NCI-H187 (cell line): ENCODE data around the gene TRIM63.
A peak's percentile ranks its signal among the peaks of the same experiment; 100 is the strongest.
"Not testable (repeated sequence)": the region's sequence is repeated elsewhere in the genome, so short reads cannot be mapped to it uniquely, and the experiment has no call there.

Source experiments
- DNase-seq, 2 experiments: peaks; one replicate each; lab custom pipeline; 2025; lab: John Stamatoyannopoulos, UW

TRIM63 gene

GRCh38 chr1:26067432-26067911 lies at the start of gene TRIM63:
TRIM63 (minus strand) TSS chr1:26067630; CDS start chr1:26067494, 136 bp downstream.
- no peak for DNase-seq

- DNase-seq, result no peak
Observed at GRCh38 chr1:26114165-26114927, 46.9 kb upstream of the TRIM63 start.

GRCh38 chr1:26112407-26112775 lies 45.0 kb upstream of the TRIM63 start:
- peak in 1 of 2 experiments; percentile 68 for DNase-seq

- DNase-seq, result peak; percentile 79 to 89
Observed at GRCh38 chr1:26111530-26112406, 44.3 kb upstream of the TRIM63 start, which contains the start of gene PDIK1L. PDIK1L (plus strand) TSS chr1:26111824; CDS start chr1:26114309, 2,485 bp downstream.

- peak; percentile 62 to 67 for DNase-seq
Observed at GRCh38 chr1:26110731-26111529, 43.5 kb upstream of the TRIM63 start.

GRCh38 chr1:26109229-26110164 lies 42.1 kb upstream of the TRIM63 start:
- DNase-seq, result no peak

GRCh38 chr1:26105226-26105548 lies 37.8 kb upstream of the TRIM63 start:
- not testable (repeated sequence) for DNase-seq

GRCh38 chr1:26102526-26102925 lies 35.1 kb upstream of the TRIM63 start:
- DNase-seq, result no peak

GRCh38 chr1:26102119-26102518 lies 34.7 kb upstream of the TRIM63 start:
- DNase-seq, result no peak

GRCh38 chr1:26100204-26100603 lies 32.8 kb upstream of the TRIM63 start:
- DNase-seq, result not testable (repeated sequence)

GRCh38 chr1:26099780-26100179 lies 32.4 kb upstream of the TRIM63 start:
- no peak for DNase-seq

GRCh38 chr1:26098602-26099001 lies 31.2 kb upstream of the TRIM63 start:
- DNase-seq, result no peak

- DNase-seq, result no peak
Observed at GRCh38 chr1:26097696-26098095, 30.3 kb upstream of the TRIM63 start.

- DNase-seq, result no peak
Observed at GRCh38 chr1:26096471-26096870, 29.0 kb upstream of the TRIM63 start.

- DNase-seq, result no peak
Observed at GRCh38 chr1:26094677-26095383, 27.4 kb upstream of the TRIM63 start.

GRCh38 chr1:26094076-26094669 lies 26.7 kb upstream of the TRIM63 start:
- DNase-seq, result no peak

GRCh38 chr1:26093569-26093968 lies 26.1 kb upstream of the TRIM63 start:
- DNase-seq, result not testable (repeated sequence)

- DNase-seq, result no peak
Observed at GRCh38 chr1:26092422-26092821, 25.0 kb upstream of the TRIM63 start.

- DNase-seq, result no peak
Observed at GRCh38 chr1:26090893-26091292, 23.5 kb upstream of the TRIM63 start.

- no peak for DNase-seq
Observed at GRCh38 chr1:26089125-26089524, 21.7 kb upstream of the TRIM63 start.
